Calu3 (cell line): Measurements from ENCODE around the gene AKAP7. TPM values are rescaled to one million over a fixed set of nuclear protein-coding genes. Genes with fewer than 3 reads are reported as not detected.

Source experiments
- BruUV-seq: library from RNA; stranded (reverse); fragments of 400-500 nt; replicated peaks from 2 replicates; lab custom pipeline; 2021; lab: Mats Ljungman, UMichigan
- CTCF ChIA-PET: fragments of 300-600 bp; sonication (Branson Sonifier 250); formaldehyde crosslinking; loops from one replicate; lab custom pipeline; 2022; ENCODE audit warnings: antibody characterized with exemption; lab: Charles Lee
- DNase-seq: peaks from one replicate; pipeline ENCODE4 v3.0.0; 2022
- H3K27ac Mint-ChIP-seq: one replicate; pipeline ENCODE4 v1.8.0; 2022; ENCODE audit warnings: mixed read lengths; ENCODE audit not compliant: unreplicated experiment
- H3K27me3 Mint-ChIP-seq: one replicate; pipeline ENCODE4 v1.8.0; 2022; ENCODE audit warnings: mixed read lengths; ENCODE audit not compliant: unreplicated experiment
- H3K36me3 Mint-ChIP-seq: one replicate; pipeline ENCODE4 v1.8.0; 2022; ENCODE audit warnings: mild to moderate bottlenecking, moderate library complexity, mixed read lengths; ENCODE audit not compliant: insufficient read depth, unreplicated experiment
- H3K4me1 Mint-ChIP-seq: one replicate; pipeline ENCODE4 v1.8.0; 2022; ENCODE audit warnings: mild to moderate bottlenecking, low read depth, mixed read lengths; ENCODE audit not compliant: unreplicated experiment
- H3K4me3 Mint-ChIP-seq: one replicate; pipeline ENCODE4 v1.8.0; 2022; ENCODE audit warnings: mild to moderate bottlenecking, low read depth, moderate library complexity, mixed read lengths; ENCODE audit not compliant: unreplicated experiment
- H3K9me3 Mint-ChIP-seq: one replicate; pipeline ENCODE4 v1.8.0; 2022; ENCODE audit warnings: low read depth, mixed read lengths; ENCODE audit not compliant: unreplicated experiment
- CTCF ChIP-seq: fragments of 200-600 bp; IDR thresholded peaks from one replicate; pipeline ENCODE4 v1.8.0; 2022; ENCODE audit warnings: antibody characterized with exemption; ENCODE audit not compliant: unreplicated experiment
- intact Hi-C: fragments of 100-400 bp; cut with micrococcal nuclease; formaldehyde crosslinking; loops from one replicate; pipeline ENCODE4 v1.10.0; 2022; ENCODE audit not compliant: unreplicated experiment
- total RNA-seq: library from RNA; stranded (reverse); gene quantifications from 2 replicates; pipeline ENCODE4 v1.2.3, GENCODE V29; 2022

Gene AKAP7
- total RNA-seq, 1 experiment from 2014 or later: 7.7 TPM

- no TSS peak for BruUV-seq
- H3K27me3 Mint-ChIP-seq: no peaks in the 10 kb centered on the region
- no peaks in the 10 kb centered on the region for H3K4me1 Mint-ChIP-seq
- H3K36me3 Mint-ChIP-seq: no peaks in the 10 kb centered on the region
- TF ChIP-seq CTCF: no peak
- intact Hi-C loops: no loop called here
- CTCF ChIA-PET: no interaction called here
- H3K9me3 Mint-ChIP-seq: no peaks in the 10 kb centered on the region
- no peak for DNase-seq
- H3K4me3 Mint-ChIP-seq: no peak overlapping the region
- H3K27ac Mint-ChIP-seq: no peak overlapping the region
Observed at GRCh38 chr6:131281471-131282270, 146.4 kb downstream of the AKAP7 start.

GRCh38 chr6:131282365-131282764 lies 147.1 kb downstream of the AKAP7 start:
- DNase-seq: no peak
- Mint-ChIP-seq H3K27me3 (no peaks in the 10 kb centered on the region), H3K4me3 (no peak overlapping the region), H3K9me3 (no peaks in the 10 kb centered on the region), H3K36me3 (no peaks in the 10 kb centered on the region), H3K4me1 (no peaks in the 10 kb centered on the region), H3K27ac (no peak overlapping the region)
- no TSS peak for BruUV-seq
- intact Hi-C loops: no loop called here
- CTCF ChIA-PET: no interaction called here
- TF ChIP-seq CTCF: no peak

GRCh38 chr6:131283466-131284175 lies 148.4 kb downstream of the AKAP7 start:
- CTCF ChIA-PET: no interaction called here
- H3K4me1 Mint-ChIP-seq: no peaks in the 10 kb centered on the region
- no peak overlapping the region for H3K27ac Mint-ChIP-seq
- intact Hi-C loops: no loop called here
- no peaks in the 10 kb centered on the region for H3K27me3 Mint-ChIP-seq
- no peak for DNase-seq
- H3K9me3 Mint-ChIP-seq: no peaks in the 10 kb centered on the region
- no peak overlapping the region for H3K4me3 Mint-ChIP-seq
- no peaks in the 10 kb centered on the region for H3K36me3 Mint-ChIP-seq
- no TSS peak for BruUV-seq
- no peak for TF ChIP-seq CTCF

GRCh38 chr6:131285548-131285947 lies 150.3 kb downstream of the AKAP7 start:
- Mint-ChIP-seq H3K4me1 (no peaks in the 10 kb centered on the region), H3K27me3 (no peaks in the 10 kb centered on the region), H3K27ac (no peak overlapping the region), H3K36me3 (no peaks in the 10 kb centered on the region), H3K4me3 (no peak overlapping the region), H3K9me3 (no peaks in the 10 kb centered on the region)
- DNase-seq: no peak
- intact Hi-C loops: no loop called here
- no TSS peak for BruUV-seq
- CTCF ChIA-PET: no interaction called here
- TF ChIP-seq CTCF: no peak
